HepG2 (cell line): ENCODE data around the gene OGFR. TPM values are rescaled to one million over a fixed set of nuclear protein-coding genes. Genes with fewer than 3 reads are reported as not detected.
A peak's percentile ranks its signal among the peaks of the same experiment; 100 is the strongest.

Experiments used
- ATAD3A ChIP-seq: sonication (generic); formaldehyde crosslinking; IDR thresholded peaks from 2 replicates; pipeline ENCODE4 v1.4.0; 2020; ENCODE audit warnings: missing genetic modification reagents
- ATF2 ChIP-seq: sonication (generic); formaldehyde crosslinking; IDR thresholded peaks from 2 replicates; pipeline ENCODE4 v1.4.0; 2020; ENCODE audit warnings: missing genetic modification reagents
- ATRX ChIP-seq: sonication (generic); formaldehyde crosslinking; IDR thresholded peaks from 2 replicates; pipeline ENCODE4 v1.4.0; 2020; ENCODE audit warnings: missing genetic modification reagents, borderline replicate concordance
- HIVEP1 ChIP-seq: sonication (generic); formaldehyde crosslinking; IDR thresholded peaks from 2 replicates; pipeline ENCODE4 v1.4.0; 2020; ENCODE audit warnings: mild to moderate bottlenecking, missing genetic modification reagents
- IKZF4 ChIP-seq: sonication (generic); formaldehyde crosslinking; IDR thresholded peaks from 2 replicates; pipeline ENCODE4 v1.5.1; 2020; ENCODE audit warnings: borderline replicate concordance, mild to moderate bottlenecking, low read depth, missing genetic modification reagents; ENCODE audit errors: not compliant biosample characterization
- MYC ChIP-seq: sonication (generic); formaldehyde crosslinking; IDR thresholded peaks from 2 replicates; pipeline ENCODE4 v1.9.0; 2021; ENCODE audit warnings: missing genetic modification reagents, borderline replicate concordance
- NCOA2 ChIP-seq: sonication (generic); formaldehyde crosslinking; IDR thresholded peaks from 2 replicates; pipeline ENCODE4 v1.8.0; 2022; ENCODE audit warnings: inconsistent platforms
- PLRG1 ChIP-seq: fragments of 450-650 bp; conservative IDR thresholded peaks from 2 replicates; pipeline ENCODE4 v1.6.1; 2016
- RCOR2 ChIP-seq: IDR thresholded peaks from 2 replicates; pipeline ENCODE4 v1.6.1; 2016; ENCODE audit warnings: missing biosample characterization, missing genetic modification reagents
- RELA ChIP-seq: sonication (generic); formaldehyde crosslinking; IDR thresholded peaks from 2 replicates; pipeline ENCODE4 v1.4.0; 2020; ENCODE audit warnings: missing genetic modification reagents
- SP4 ChIP-seq: sonication (generic); formaldehyde crosslinking; IDR thresholded peaks from 2 replicates; pipeline ENCODE4 v1.8.1; 2023; ENCODE audit warnings: mild to moderate bottlenecking, missing genetic modification reagents
- SP5 ChIP-seq: IDR thresholded peaks from 2 replicates; pipeline ENCODE4 v1.6.1; 2016; ENCODE audit warnings: low read depth, borderline replicate concordance
- ZFY ChIP-seq: sonication (generic); formaldehyde crosslinking; IDR thresholded peaks from 2 replicates; pipeline ENCODE4 v1.4.0; 2020; ENCODE audit warnings: missing genetic modification reagents
- ZNF33B ChIP-seq: sonication (generic); formaldehyde crosslinking; IDR thresholded peaks from 2 replicates; pipeline ENCODE4 v1.5.1; 2020; ENCODE audit warnings: mild to moderate bottlenecking, missing genetic modification reagents
- ZNF549 ChIP-seq: sonication (generic); formaldehyde crosslinking; IDR thresholded peaks from 2 replicates; pipeline ENCODE4 v1.5.0; 2020; ENCODE audit warnings: missing genetic modification reagents
- ZNF558 ChIP-seq: sonication (generic); formaldehyde crosslinking; IDR thresholded peaks from 2 replicates; pipeline ENCODE4 v1.9.0; 2022; ENCODE audit warnings: mild to moderate bottlenecking, missing genetic modification reagents, borderline replicate concordance
- ZNF713 ChIP-seq: sonication (generic); formaldehyde crosslinking; IDR thresholded peaks from 2 replicates; pipeline ENCODE4 v1.4.0; 2020; ENCODE audit warnings: mild to moderate bottlenecking, missing genetic modification reagents
- polyA plus RNA-seq, 8 experiments: library from polyadenylated mRNA; depleted of rRNA in 3 of 8; stranded (reverse) in 7 of 8; unstranded in 1 of 8; fragments of >200 nt; fragmentation: Illumina TruSeq in 4 of 8; extraction: Trizol in 4 of 8; gene quantifications; 2 replicates each; pipeline versions ENCODE4 v1.2.1 to v1.2.3, GENCODE V29; 2011 to 2016; ENCODE audit warnings: low read depth in 4 of 8, missing spikeins in 1 of 8, mixed read lengths in 1 of 8; ENCODE audit not compliant: insufficient read depth in 1 of 8
- total RNA-seq, 5 experiments: library from RNA; depleted of rRNA; stranded (reverse); fragments of >200 nt; fragmentation: Illumina TruSeq; extraction: Trizol; gene quantifications; 2 replicates each; pipeline ENCODE4 v1.2.3, GENCODE V29; 2016; ENCODE audit warnings: low read depth in 1 of 5

Gene OGFR
- total and polyA plus RNA-seq, 2 of the 13 experiments (the other 11 are each of a cell fraction or from before 2014, with no cell fraction given) = 47.7 to 81.8 TPM

- TF ChIP-seq ZFY (CRISPR knock-in tag) = peak; percentile 48; the same call in 1 of the 2 replicates
- TF ChIP-seq RELA = no peak
- TF ChIP-seq RCOR2 (CRISPR knock-in tag) = no peak
- TF ChIP-seq MYC (CRISPR knock-in tag) = no peak
- no peak; the same call in 1 of the 2 replicates for TF ChIP-seq SP4 (CRISPR knock-in tag)
- no peak for TF ChIP-seq ZNF713 (CRISPR knock-in tag)
- no peak for TF ChIP-seq SP5 (CRISPR knock-in tag)
- no peak for TF ChIP-seq NCOA2 (CRISPR knock-in tag)
- TF ChIP-seq HIVEP1 = no peak
- TF ChIP-seq ATAD3A (CRISPR knock-in tag) = no peak
- TF ChIP-seq IKZF4 (CRISPR knock-in tag) = no peak
- TF ChIP-seq ZNF558 (CRISPR knock-in tag) = no peak
- TF ChIP-seq ATRX (CRISPR knock-in tag) = no peak
- TF ChIP-seq ZNF549 = no peak
- no peak for TF ChIP-seq PLRG1
- 0 out of 2 replicates have a peak, but pooled peaks have one; percentile 32 for TF ChIP-seq ATF2 (CRISPR knock-in tag)
- TF ChIP-seq ZNF33B (CRISPR knock-in tag) = no peak
Measured at GRCh38 chr20:62808211-62808865, 3.7 kb downstream of the OGFR start (continued).
